Measurements from ENCODE around the gene VCX. TPM values are rescaled to one million over a fixed set of nuclear protein-coding genes. Genes with fewer than 3 reads are reported as not detected.

VCX gene
- total RNA-seq, 1 experiment from 2014 or later: 0.68 TPM

GRCh38 chrX:7872042-7872441 is 29.1 kb downstream of the VCX start:
- ATAC-seq: no peak
- Mint-ChIP-seq H3K9me3 (peaks cover 6% of the 10 kb centered on the region; the same call in 1 of the 2 replicates), H3K4me1 (no peaks in the 10 kb centered on the region), H3K27me3 (ENCODE audit: low read depth) (no peaks in the 10 kb centered on the region), H3K36me3 (no peaks in the 10 kb centered on the region), H3K4me3 (no peak overlapping the region), H3K27ac (no peak overlapping the region)
- POLR2A ChIA-PET: no interaction called here
- TF ChIP-seq ZNF232 (CRISPR knock-in tag; IDR thresholded peaks at IDR 0.05): no peak
- no peak for TF ChIP-seq HMGXB4 (CRISPR knock-in tag; IDR thresholded peaks at IDR 0.05)
- no peak for TF ChIP-seq KAT7 (CRISPR knock-in tag; IDR thresholded peaks at IDR 0.05; ENCODE audit: borderline replicate concordance)
- TF ChIP-seq, protein P1, sequence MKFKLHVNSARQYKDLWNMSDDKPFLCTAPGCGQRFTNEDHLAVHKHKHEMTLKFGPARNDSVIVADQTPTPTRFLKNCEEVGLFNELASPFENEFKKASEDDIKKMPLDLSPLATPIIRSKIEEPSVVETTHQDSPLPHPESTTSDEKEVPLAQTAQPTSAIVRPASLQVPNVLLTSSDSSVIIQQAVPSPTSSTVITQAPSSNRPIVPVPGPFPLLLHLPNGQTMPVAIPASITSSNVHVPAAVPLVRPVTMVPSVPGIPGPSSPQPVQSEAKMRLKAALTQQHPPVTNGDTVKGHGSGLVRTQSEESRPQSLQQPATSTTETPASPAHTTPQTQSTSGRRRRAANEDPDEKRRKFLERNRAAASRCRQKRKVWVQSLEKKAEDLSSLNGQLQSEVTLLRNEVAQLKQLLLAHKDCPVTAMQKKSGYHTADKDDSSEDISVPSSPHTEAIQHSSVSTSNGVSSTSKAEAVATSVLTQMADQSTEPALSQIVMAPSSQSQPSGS (CRISPR knock-in tag; IDR thresholded peaks at IDR 0.05; ENCODE audit: borderline replicate concordance, low read depth): no peak
- TF ChIP-seq CTCF (IDR thresholded peaks at IDR 0.05): no peak
- no peak for TF ChIP-seq NFATC4 (CRISPR knock-in tag; IDR thresholded peaks at IDR 0.05)
- TF ChIP-seq, protein P2, sequence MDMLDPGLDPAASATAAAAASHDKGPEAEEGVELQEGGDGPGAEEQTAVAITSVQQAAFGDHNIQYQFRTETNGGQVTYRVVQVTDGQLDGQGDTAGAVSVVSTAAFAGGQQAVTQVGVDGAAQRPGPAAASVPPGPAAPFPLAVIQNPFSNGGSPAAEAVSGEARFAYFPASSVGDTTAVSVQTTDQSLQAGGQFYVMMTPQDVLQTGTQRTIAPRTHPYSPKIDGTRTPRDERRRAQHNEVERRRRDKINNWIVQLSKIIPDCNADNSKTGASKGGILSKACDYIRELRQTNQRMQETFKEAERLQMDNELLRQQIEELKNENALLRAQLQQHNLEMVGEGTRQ (CRISPR knock-in tag; IDR thresholded peaks at IDR 0.05): no peak
- TF ChIP-seq, protein P3, sequence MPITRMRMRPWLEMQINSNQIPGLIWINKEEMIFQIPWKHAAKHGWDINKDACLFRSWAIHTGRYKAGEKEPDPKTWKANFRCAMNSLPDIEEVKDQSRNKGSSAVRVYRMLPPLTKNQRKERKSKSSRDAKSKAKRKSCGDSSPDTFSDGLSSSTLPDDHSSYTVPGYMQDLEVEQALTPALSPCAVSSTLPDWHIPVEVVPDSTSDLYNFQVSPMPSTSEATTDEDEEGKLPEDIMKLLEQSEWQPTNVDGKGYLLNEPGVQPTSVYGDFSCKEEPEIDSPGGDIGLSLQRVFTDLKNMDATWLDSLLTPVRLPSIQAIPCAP (CRISPR knock-in tag; IDR thresholded peaks at IDR 0.05): no peak
- TF ChIP-seq, protein P4, sequence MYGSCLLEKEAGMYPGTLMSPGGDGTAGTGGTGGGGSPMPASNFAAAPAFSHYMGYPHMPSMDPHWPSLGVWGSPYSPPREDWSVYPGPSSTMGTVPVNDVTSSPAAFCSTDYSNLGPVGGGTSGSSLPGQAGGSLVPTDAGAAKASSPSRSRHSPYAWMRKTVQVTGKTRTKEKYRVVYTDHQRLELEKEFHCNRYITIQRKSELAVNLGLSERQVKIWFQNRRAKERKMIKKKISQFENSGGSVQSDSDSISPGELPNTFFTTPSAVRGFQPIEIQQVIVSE (CRISPR knock-in tag; IDR thresholded peaks at IDR 0.05; ENCODE audit: borderline replicate concordance): no peak
- TF ChIP-seq TCF7 (CRISPR knock-in tag; IDR thresholded peaks at IDR 0.05; ENCODE audit: low read depth): no peak
- TF ChIP-seq, protein P5, sequence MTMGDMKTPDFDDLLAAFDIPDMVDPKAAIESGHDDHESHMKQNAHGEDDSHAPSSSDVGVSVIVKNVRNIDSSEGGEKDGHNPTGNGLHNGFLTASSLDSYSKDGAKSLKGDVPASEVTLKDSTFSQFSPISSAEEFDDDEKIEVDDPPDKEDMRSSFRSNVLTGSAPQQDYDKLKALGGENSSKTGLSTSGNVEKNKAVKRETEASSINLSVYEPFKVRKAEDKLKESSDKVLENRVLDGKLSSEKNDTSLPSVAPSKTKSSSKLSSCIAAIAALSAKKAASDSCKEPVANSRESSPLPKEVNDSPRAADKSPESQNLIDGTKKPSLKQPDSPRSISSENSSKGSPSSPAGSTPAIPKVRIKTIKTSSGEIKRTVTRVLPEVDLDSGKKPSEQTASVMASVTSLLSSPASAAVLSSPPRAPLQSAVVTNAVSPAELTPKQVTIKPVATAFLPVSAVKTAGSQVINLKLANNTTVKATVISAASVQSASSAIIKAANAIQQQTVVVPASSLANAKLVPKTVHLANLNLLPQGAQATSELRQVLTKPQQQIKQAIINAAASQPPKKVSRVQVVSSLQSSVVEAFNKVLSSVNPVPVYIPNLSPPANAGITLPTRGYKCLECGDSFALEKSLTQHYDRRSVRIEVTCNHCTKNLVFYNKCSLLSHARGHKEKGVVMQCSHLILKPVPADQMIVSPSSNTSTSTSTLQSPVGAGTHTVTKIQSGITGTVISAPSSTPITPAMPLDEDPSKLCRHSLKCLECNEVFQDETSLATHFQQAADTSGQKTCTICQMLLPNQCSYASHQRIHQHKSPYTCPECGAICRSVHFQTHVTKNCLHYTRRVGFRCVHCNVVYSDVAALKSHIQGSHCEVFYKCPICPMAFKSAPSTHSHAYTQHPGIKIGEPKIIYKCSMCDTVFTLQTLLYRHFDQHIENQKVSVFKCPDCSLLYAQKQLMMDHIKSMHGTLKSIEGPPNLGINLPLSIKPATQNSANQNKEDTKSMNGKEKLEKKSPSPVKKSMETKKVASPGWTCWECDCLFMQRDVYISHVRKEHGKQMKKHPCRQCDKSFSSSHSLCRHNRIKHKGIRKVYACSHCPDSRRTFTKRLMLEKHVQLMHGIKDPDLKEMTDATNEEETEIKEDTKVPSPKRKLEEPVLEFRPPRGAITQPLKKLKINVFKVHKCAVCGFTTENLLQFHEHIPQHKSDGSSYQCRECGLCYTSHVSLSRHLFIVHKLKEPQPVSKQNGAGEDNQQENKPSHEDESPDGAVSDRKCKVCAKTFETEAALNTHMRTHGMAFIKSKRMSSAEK (CRISPR knock-in tag; IDR thresholded peaks at IDR 0.05; ENCODE audit: borderline replicate concordance): no peak
- no peak for TF ChIP-seq ZNF423 (CRISPR knock-in tag; IDR thresholded peaks at IDR 0.05)
- no peak for TF ChIP-seq FOXP1 (CRISPR knock-in tag; IDR thresholded peaks at IDR 0.05; ENCODE audit: borderline replicate concordance)
- no peak for TF ChIP-seq GABPB1 (CRISPR knock-in tag; IDR thresholded peaks at IDR 0.05)
- TF ChIP-seq ZNF219 (CRISPR knock-in tag; IDR thresholded peaks at IDR 0.05; ENCODE audit: borderline replicate concordance): no peak
- TF ChIP-seq, protein P6, sequence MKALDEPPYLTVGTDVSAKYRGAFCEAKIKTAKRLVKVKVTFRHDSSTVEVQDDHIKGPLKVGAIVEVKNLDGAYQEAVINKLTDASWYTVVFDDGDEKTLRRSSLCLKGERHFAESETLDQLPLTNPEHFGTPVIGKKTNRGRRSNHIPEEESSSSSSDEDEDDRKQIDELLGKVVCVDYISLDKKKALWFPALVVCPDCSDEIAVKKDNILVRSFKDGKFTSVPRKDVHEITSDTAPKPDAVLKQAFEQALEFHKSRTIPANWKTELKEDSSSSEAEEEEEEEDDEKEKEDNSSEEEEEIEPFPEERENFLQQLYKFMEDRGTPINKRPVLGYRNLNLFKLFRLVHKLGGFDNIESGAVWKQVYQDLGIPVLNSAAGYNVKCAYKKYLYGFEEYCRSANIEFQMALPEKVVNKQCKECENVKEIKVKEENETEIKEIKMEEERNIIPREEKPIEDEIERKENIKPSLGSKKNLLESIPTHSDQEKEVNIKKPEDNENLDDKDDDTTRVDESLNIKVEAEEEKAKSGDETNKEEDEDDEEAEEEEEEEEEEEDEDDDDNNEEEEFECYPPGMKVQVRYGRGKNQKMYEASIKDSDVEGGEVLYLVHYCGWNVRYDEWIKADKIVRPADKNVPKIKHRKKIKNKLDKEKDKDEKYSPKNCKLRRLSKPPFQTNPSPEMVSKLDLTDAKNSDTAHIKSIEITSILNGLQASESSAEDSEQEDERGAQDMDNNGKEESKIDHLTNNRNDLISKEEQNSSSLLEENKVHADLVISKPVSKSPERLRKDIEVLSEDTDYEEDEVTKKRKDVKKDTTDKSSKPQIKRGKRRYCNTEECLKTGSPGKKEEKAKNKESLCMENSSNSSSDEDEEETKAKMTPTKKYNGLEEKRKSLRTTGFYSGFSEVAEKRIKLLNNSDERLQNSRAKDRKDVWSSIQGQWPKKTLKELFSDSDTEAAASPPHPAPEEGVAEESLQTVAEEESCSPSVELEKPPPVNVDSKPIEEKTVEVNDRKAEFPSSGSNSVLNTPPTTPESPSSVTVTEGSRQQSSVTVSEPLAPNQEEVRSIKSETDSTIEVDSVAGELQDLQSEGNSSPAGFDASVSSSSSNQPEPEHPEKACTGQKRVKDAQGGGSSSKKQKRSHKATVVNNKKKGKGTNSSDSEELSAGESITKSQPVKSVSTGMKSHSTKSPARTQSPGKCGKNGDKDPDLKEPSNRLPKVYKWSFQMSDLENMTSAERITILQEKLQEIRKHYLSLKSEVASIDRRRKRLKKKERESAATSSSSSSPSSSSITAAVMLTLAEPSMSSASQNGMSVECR (CRISPR knock-in tag; IDR thresholded peaks at IDR 0.05; ENCODE audit: borderline replicate concordance): no peak
- TF ChIP-seq ZNF121 (CRISPR knock-in tag; IDR thresholded peaks at IDR 0.05): no peak
- no peak for DNase-seq (ENCODE audit: low spot score)
- CTCF ChIA-PET: no interaction called here

Measured in WTC11 (cell line).